HG03469 (cell line): Measurements from ENCODE around the gene TMPRSS3.

ENCODE experiments used
- ATAC-seq: cut with Tn5 transposase; IDR thresholded peaks from one replicate; pipeline ENCODE4 v1.9.1; 2021; ENCODE audit warnings: mild to moderate bottlenecking, moderate library complexity, moderate number of reproducible peaks; ENCODE audit not compliant: unreplicated experiment

The TMPRSS3 gene

DNA sequence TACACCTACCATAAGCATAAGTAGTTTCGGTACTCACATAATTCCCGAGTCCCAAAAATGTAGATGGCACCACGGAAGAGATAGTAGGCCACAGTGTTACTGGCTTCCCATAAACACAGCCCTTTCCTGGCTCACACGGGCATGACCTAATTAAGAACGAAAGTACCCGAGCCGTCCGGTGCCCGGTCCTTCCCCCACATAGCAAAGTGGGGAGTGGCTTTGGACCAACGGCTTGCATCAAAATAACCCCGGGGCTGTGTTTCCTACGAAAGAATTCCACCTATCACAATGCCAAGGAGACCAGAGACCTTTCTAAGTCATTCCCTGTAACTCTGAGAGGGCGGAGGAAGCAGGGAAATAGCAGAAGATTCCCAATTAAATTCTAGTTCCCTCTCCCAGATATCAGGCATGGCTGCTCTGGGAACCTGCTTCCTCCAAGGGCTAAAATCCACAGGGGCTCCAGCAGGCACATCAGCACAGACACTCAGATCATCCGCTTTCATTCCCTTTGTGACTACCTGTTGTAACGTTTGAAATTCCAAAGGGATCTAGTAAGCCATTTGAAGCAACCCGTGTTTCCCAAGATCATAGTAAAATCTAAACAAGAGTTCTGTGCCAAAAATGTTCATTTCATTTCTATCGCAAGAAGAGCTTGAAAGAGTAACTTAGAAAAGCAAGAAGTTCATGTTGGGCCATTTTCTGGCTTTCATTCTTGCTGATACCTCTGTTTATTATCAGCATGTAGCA lies at the start of gene TMPRSS3:
TMPRSS3 (minus strand) TSS at position 148 of the 747 bp plus-strand sequence. CDS start 635 bp downstream, outside the sequence.
- ATAC-seq = no peak

DNA sequence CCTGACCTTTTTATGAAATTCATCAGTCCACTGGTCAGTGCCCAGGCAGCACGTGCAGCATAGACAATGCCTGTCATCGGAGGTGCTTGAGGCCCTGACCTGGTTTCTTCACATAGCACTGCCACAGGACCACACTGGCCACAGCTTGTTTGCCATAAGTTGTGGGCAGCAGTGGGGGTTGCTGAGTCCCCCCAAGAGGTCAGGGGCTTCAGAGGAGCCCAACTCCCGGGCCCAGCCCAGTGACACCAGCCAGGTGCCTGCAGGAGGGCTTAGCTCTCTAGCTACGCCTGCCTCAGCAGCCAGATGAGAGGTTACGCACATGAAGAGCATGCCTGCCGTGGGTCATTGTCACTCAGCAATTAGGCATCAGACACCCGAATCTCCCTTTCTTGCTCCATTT lies 49.5 kb upstream of the TMPRSS3 start:
- ATAC-seq = no peak

DNA sequence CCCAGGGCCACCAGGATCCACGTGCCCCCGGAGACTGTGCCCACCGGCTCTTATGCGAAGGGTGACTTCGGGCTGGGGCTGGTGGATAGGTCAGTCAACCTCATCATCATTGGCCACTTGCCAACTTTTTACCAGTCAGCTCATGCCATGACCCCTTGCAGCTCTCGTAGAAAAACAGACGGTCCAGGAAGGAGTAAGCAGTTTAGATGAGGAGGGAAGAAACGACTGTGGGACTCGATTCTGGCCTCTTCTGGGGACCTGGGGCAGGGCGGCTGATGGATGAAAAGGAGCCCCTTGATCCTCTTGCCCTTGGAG lies 48.9 kb upstream of the TMPRSS3 start:
- ATAC-seq = no peak

DNA sequence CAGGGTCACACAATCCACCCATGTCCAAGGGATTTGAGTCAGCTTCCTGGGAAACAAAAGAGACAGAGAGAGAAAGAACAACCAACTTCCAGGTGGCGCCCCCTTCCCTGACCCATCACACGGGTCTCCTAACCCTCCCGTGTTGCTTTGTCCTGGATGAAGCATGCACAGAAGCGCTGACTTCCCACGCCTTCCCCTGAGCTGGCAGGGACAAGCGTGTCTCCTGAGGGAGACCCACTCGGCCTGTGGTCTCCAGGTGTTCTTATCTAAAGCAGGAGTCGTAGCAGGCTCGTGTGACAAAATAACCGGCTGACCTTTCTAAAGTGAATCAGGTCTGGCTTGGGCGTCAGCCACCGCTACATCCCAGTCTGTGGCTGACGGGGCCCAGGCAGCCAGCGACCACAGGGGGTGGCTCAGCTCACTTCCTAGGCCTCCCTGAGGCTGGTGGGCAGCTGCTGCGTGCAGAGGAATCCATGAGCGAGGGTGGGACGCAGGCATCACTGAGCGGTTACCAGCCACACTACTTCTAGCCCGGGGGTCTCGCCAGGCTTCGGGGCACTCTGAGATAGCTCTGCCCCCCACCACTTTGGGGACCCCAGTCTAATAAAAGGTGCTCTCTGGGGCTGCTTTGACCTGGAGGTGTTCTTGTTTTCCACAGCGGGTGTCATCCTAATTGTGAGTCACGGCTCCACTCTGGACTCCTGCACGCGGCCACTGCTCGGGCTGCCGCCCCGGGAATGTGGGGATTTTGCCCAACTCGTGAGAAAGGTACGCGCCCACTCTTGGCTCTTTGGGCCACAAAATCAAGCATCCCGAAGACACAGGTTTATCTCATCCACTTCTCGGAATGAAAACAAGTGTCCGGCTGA lies 48.3 kb upstream of the TMPRSS3 start:
- ATAC-seq = no peak

DNA sequence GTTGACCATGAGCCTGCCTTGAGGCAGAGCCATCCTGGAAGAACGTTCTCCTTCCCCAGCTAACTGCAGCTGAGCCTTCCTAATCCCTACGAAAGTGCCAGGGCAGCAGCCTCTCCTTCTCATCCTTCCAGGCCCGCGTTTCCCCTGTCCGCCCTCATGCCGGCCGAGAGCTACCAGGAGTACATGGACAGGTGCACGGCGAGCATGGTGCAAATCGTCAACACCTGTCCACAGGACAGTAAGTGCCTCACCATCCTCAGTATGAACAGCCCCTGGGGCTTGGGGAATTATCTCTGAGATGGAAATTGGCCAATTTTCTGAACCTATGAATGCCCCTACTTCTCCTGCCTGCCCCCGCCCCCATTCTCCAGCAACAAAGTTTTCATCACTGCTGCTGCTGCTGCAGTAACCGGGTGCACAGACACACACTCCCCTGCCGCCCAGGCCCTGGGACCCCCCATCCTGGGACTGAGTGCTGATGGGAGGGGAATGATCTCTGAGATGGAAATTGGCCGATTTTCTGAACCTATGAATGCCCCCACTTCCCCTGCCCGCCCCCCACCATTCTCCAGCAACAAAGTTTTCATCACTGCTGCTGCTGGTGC lies 47.4 kb upstream of the TMPRSS3 start:
- no peak for ATAC-seq

DNA sequence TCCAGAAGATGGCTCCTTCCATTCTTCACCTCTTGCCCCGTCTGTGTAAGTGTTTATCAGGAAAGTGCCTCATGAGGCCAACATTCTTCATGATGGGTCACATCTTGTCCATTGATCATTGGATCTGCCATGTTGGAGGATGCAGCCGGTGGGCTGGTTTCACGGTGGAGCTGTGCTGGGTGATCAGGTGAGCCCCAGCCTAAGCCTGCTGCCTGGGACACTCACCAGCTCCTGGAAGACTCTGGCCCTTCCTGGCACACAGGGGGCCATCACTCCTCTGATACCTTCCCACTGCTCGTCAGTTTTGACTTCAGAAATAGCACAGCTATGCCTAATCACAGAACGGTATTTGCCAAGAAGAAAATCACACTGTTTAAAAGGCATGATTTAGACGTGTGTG lies 46.1 kb upstream of the TMPRSS3 start:
- ATAC-seq = no peak

DNA sequence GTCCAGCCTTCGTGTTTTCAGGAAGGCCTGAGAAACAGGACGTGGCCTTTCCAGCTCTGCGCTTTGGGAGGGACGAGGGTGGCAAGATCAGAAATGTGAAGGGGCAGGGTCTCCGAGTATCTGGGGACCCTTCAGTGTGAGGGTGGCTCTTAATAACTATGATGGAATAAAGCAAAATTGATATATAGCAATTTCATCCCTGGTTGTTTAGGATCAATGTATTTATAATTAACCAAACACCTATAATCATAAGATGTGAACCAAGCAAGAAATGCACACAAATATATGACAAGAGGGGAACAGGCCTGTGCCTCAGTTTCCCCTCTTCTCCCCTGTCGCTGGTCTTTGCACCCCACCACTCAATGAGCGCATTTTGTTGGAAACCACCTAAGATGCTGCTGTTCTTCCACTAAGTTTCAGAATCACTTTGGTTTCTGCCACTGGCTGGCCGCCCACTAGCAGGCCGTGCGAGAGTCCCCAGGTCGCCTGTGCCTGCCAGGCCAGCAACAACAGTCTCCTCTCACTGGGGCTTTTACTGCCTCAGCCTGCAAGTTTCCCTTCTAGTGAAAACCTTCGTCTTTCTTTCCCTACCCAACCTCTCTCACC lies 44.4 kb upstream of the TMPRSS3 start:
- ATAC-seq = peak; percentile 41

DNA sequence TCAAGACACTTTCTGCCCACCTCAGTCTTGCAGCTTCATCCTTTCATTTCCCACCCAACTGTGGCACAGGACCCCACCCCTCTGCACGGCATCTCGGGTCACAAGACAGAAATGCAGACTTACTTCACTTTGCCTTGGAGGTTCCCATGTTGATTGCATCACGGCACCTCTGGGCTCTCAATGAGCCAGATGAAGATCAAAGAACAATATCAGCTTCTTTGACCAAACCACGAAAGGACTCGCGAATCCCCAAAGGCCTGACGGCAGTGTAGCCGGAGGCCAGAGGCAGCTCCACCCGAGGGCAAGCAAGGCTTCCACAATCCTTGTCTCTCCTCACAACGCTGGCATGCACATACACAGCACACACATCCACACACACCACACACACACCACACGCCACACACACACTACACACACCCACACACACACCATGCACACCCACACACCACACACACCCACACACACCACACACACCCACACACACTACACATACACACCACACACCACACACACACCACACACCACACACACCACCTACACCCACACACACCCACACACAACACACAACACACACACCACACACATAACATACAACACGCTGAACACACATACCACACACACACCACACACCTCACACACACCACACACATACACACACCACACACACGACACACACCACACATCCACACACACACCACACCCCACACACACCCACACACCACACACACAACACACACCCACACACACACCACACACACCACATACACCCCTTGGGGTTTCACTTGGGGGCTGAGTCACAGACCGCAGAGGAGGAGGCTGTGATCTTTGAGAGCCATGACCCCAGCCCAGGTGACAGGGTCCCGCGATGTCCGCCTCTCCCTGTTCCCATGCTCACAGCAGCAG lies 43.7 kb upstream of the TMPRSS3 start:
- ATAC-seq = no peak

DNA sequence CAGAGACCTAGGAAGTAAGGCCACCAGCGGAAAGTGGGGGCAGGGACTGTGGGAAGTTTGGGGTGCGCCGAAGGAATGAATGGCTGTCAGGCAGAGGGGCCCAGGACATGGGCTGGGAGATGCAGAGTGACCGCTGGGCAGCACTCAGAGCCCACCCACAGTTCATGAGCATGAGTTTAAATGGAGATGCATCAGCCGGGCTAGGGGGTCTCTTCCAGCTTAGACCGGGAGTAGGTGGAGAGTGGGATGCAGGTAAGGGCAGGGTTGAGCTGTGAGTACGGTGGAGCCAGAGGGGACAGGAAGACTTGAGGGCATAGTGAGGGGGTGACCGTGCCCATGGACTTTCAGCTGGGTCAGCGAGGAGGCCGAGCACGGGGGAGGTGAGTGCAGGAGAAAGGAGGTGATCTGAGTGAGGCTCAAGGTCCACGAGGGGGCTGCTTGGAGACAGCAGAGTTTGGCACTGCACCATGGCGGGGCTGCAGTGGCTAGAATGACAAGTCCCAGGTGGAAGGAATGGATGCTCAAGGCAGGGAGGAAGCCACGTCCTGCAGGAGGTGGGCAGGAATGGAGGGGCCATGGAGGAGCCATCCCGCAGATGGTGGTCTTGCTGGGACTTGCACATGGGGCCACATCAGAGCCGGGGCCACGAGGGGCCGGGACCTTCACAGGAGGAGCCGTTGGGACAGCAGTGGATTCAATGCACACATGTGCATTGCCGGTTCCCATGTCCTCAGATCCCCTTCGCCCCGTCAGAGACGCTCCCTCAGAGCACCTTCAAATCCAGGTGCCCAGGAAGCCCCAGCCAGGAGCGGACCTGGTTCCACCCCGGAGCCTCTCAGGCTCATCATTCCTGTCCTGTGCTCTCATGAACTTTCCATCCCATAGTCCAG lies 42.7 kb upstream of the TMPRSS3 start:
- ATAC-seq = no peak

DNA sequence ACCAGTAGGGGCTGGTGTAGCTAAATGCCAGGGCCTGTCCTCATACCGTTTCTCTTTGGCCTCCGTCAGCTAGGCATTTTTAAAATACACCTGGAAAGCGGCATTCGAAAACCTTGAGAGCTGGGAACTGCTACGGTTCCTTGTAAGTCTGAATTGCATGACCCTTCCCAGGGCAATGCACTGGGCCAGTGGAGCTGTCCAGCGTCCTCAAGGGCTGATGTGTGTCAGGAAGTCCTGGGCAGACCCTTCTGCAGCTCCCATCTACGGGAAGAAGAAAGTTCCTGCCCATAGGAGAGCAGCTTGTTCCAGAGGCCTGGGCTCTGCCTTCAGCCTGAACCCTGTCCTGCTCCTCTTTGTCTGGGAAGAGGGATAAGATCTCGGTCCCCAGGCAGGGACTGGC lies 41.9 kb upstream of the TMPRSS3 start:
- no peak for ATAC-seq

DNA sequence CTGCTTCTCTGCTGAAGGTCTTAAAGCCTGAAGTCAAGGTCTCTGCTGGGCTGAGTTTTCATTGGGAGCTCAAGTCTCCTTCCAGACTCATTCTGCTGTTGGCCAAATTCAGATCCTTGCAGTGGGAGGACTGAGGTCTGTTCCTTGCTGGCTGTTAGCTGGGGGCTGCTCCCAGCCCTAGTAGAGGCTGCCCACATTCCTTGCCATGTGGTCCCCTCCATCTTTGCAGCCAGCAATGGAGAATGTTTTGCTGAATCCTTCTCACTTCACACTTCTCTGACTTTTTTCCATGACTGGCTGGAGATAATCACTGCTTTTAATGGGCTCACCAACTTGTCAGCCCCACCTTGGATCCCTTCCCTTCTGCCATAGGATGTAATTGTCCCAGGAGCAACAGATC lies 41.1 kb upstream of the TMPRSS3 start:
- no peak for ATAC-seq

DNA sequence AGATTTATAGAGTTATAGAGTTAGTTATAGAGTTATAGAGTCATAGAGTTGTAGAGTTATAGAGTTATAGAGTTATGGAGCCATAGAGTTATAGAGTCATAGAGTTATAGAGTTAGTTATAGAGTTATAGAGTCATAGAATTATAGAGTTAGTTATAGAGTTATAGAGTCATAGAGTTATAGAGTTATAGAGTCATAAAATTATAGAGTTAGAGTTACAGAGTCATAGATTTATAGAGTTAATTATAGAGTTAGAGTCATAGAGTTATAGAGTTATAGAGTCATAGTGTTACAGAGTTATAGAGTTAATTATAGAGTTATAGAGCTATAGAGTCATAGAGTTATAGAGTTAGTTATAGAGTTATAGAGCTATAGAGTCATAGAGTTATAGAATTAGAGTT lies 40.0 kb upstream of the TMPRSS3 start:
- ATAC-seq = no peak

DNA sequence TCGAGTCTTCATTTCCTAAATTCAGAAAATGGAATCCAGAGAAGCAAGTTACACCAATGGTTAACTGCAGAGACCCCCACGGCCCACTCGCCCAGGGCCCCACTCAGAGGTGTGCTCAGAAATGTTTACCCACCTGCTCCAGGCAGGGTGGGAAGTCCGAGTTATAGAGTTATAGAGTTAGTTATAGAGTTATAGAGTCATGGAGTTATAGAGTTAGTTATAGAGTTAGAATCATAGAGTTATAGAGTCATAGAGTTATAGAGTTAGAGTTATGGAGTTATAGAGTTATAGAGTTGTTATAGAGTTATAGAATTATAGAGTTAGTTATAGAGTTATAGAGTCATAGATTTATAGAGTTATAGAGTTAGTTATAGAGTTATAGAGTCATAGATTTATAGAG lies 39.5 kb upstream of the TMPRSS3 start:
- ATAC-seq = no peak

DNA sequence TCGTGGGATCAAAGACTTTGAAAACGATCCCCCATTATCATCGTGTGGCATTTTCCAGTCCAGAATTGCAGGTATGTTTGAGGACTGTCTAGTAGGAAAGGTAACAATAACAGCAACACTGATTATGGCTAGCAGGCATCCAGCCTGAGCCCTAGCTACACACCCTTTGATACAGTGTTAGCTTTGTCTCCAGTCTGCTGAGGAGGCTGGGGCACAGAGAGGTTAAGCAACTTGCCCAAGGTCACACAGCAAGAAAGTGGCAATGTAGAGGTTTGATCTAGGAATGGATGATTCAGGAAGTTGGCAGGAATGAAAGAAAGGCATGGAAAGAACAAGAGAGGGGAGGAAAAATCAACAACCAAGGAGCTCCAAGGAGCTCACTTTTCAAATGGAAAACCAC lies 39.0 kb upstream of the TMPRSS3 start:
- no peak for ATAC-seq

DNA sequence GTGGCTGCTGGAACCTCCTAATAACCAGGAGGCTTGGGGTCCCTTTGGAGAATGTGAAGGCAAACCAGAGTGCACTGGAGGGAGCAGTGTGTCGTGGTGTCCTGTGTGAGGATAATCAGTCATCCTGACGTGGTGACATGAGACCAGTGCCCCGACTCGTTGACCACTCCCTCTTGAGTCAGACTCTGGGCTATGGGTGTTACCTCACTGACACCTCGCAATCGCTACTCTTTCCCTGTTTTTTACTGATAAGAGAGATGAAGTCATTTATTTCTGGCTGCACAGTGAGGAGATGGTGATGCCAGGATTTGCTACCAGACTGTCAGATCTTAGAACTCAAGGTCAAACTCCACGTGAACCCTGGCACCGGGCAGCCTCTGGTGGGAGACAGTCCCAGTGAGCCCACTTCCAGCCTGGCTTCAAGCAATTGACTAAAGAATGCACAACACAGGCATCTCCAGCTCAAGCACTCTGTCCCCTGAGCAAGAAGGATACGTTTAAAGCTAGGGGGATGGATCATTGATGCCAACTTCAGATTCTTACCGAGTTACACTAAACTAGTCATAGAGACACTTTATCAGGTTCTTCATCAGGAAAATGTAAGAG lies 38.2 kb upstream of the TMPRSS3 start:
- ATAC-seq = no peak

DNA sequence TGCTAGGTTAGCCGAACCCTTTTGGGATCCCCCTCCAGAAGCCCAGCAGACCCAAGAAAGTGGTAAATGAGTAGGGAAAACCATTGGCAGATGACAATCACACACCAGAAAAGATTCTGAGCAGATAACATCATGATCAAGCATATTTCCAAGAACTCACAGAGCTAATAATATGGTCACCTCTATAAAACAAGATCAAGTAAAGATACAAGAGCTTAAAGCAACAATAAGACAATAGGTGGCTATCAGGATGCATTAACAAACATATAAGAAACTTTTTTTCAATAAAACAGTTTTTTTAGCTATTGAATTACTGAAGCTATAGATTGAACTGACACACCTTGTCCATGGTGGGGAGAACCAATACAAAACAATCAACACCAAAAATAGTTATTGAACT lies 36.8 kb upstream of the TMPRSS3 start:
- no peak for ATAC-seq

DNA sequence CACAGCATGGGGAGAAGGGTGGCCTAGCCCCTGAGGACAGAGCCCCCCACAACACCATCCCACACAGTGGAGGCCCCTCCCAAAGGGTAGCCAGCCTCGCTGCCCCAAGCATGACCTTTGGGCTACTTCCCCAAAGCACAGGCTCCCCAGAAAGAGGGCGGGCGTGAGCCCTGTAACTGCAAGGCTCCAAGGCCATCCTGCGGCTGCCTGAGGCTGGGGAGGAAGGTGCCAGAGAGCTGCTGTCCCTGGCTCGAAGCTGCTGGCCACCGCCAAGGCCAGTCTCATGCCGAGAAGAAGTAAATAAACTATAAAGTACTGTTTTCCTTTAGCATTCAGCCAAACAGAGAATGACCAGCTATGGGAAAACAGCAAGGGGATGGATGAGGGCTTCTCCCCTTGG lies 35.3 kb upstream of the TMPRSS3 start:
- no peak for ATAC-seq

DNA sequence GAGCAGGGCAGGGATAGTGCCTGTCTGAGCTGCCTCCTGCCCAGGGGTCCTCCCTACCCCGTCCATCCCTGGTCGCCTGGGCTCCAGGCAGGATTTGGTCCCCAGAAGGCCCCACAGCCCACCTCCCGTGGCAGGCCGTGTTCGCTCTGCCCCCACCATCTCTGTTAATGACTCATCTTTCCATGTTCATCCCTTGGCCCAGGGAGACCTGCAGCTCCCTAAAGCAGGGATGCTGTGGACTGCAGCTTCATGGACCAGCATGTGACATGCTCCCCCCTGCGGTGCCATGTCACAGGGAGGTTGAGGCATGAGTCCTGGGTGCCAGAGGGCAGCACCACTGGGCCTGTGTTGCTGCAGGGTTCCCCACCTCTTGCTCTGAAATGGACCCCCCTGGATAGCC lies 34.7 kb upstream of the TMPRSS3 start:
- ATAC-seq = no peak

DNA sequence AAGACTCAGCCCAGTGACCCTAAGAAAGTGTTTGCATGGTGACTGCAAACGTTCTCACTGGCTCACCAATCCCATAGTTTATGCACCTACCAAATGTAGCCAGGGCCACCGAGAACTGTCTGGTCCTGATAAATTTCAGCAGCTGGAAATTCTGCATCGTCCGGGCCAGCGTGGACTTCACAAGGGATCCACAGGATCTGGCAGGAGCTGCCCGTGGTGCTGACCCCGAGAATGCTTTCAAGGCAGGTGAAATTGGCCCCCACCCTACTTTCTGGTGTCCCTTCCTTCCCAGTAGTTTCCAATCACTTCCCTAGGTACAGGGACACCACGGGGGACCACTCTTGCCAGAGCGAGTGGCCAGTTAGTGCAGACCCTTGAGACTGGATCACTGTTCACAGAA lies 34.0 kb upstream of the TMPRSS3 start:
- ATAC-seq = no peak
